PC-9 (cell line): ENCODE measurements around the gene GSTA3. TPM values are rescaled to one million over a fixed set of nuclear protein-coding genes. Genes with fewer than 3 reads are reported as not detected.

ENCODE experiments used
- BruUV-seq: library from RNA; stranded (reverse); fragments of 400-500 nt; replicated peaks from 2 replicates; lab custom pipeline; 2021; lab: Mats Ljungman, UMichigan
- CTCF ChIA-PET: fragments of 300-600 bp; sonication (Branson Sonifier 250); formaldehyde crosslinking; loops from one replicate; lab custom pipeline; 2022; ENCODE audit warnings: antibody characterized with exemption; lab: Charles Lee
- POLR2A ChIA-PET: fragments of 300-600 bp; sonication (Branson Sonifier 250); formaldehyde crosslinking; loops from one replicate; lab custom pipeline; 2022; ENCODE audit warnings: antibody characterized with exemption; ENCODE audit not compliant: unreplicated experiment; lab: Charles Lee
- DNase-seq, 2 experiments: peaks; one replicate each; pipeline versions ENCODE4 v3.0.0 to v3.0.0-alpha.2; 2015 to 2022; ENCODE audit warnings: mixed read lengths in 1 of 2
- H2AFZ ChIP-seq: fragments of 200-600 bp; sonication (generic); 2 replicates; pipeline ENCODE4 v1.8.1; 2017; ENCODE audit warnings: antibody characterized with exemption
- H3F3A ChIP-seq: fragments of 200-600 bp; sonication (generic); 2 replicates; pipeline ENCODE4 v1.8.1; 2017; ENCODE audit warnings: antibody characterized with exemption, mild to moderate bottlenecking, low read depth; ENCODE audit not compliant: insufficient read depth
- H3K27ac ChIP-seq: fragments of 200-600 bp; sonication (generic); 2 replicates; pipeline ENCODE4 v1.6.1; 2016; ENCODE audit warnings: mixed run types
- H3K27me3 ChIP-seq: fragments of 200-600 bp; sonication (generic); 2 replicates; pipeline ENCODE4 v1.6.1; 2016; ENCODE audit warnings: low read depth, mixed run types; ENCODE audit not compliant: insufficient read depth
- H3K36me3 ChIP-seq: fragments of 200-600 bp; sonication (generic); 2 replicates; pipeline ENCODE4 v1.6.1; 2016; ENCODE audit warnings: low read depth, mixed run types
- H3K4me1 ChIP-seq: fragments of 200-600 bp; sonication (generic); replicated peaks from 2 replicates; pipeline ENCODE4 v1.6.1; 2016; ENCODE audit warnings: mixed run types; ENCODE audit not compliant: insufficient read depth
- H3K4me2 ChIP-seq: fragments of 200-600 bp; sonication (generic); 2 replicates; pipeline ENCODE4 v1.6.1; 2017; ENCODE audit warnings: mixed run types
- H3K4me3 ChIP-seq: fragments of 200-600 bp; sonication (generic); 2 replicates; pipeline ENCODE4 v1.6.1; 2016; ENCODE audit warnings: mixed run types
- H3K79me2 ChIP-seq: fragments of 200-600 bp; sonication (generic); 2 replicates; pipeline ENCODE4 v1.6.1; 2017; ENCODE audit warnings: low read depth, mixed run types
- H3K9me2 ChIP-seq: fragments of 200-600 bp; sonication (generic); 2 replicates; pipeline ENCODE4 v1.8.1; 2017; ENCODE audit warnings: mild to moderate bottlenecking; ENCODE audit not compliant: insufficient read depth
- H3K9me3 ChIP-seq: fragments of 200-600 bp; sonication (generic); 2 replicates; pipeline ENCODE4 v1.8.1; 2016; ENCODE audit warnings: low read depth; ENCODE audit not compliant: insufficient read depth
- H4K20me1 ChIP-seq: fragments of 200-600 bp; sonication (generic); 2 replicates; pipeline ENCODE4 v1.8.1; 2017; ENCODE audit not compliant: insufficient read depth
- CTCF ChIP-seq: fragments of 200-600 bp; sonication (generic); conservative IDR thresholded peaks from 2 replicates; pipeline ENCODE4 v1.6.1; 2017; ENCODE audit warnings: mixed run types, antibody characterized with exemption, mild to moderate bottlenecking, moderate library complexity
- EZH2 ChIP-seq: fragments of 200-600 bp; sonication (generic); IDR thresholded peaks from 2 replicates; pipeline ENCODE4 v1.8.0; 2017; ENCODE audit warnings: antibody characterized with exemption, low read depth
- intact Hi-C: fragments of 100-400 bp; cut with micrococcal nuclease; formaldehyde crosslinking; loops from one replicate; pipeline ENCODE4 v1.10.0; 2022; ENCODE audit not compliant: unreplicated experiment
- total RNA-seq: library from RNA; stranded (reverse); gene quantifications from 2 replicates; pipeline ENCODE4 v1.2.3, GENCODE V29; 2021

The GSTA3 gene
- total RNA-seq, 1 experiment from 2014 or later = not detected

GRCh38 chr6:52881662-52881995 is 27.9 kb downstream of the GSTA3 start:
- no TSS peak for BruUV-seq
- H4K20me1 ChIP-seq = no peaks in the 10 kb centered on the region
- H3K27me3 ChIP-seq = no peaks in the 10 kb centered on the region
- peak overlapping the region; percentile 55; the same call in 1 of the 2 replicates for H3K4me3 ChIP-seq
- H2AFZ ChIP-seq = peak overlapping the region; percentile 87; the same call in 1 of the 2 replicates
- intact Hi-C loops = loop anchor here (5.0 kb wide), 1 partner anchor 44 kb away; no protein-coding TSS in a partner anchor
- no peaks in the 10 kb centered on the region for H3K9me2 ChIP-seq
- CTCF ChIA-PET = interaction anchor here (0.6 kb wide), 2 partner anchors 9 to 207 kb away, joined by 7 to 10 read pairs; no protein-coding TSS in a partner anchor
- TF ChIP-seq CTCF = no peak
- TF ChIP-seq EZH2 = no peak
- no peaks in the 10 kb centered on the region for H3K9me3 ChIP-seq
- DNase-seq = no peak
- H3K4me1 ChIP-seq = peaks cover 12% of the 10 kb centered on the region
- POLR2A ChIA-PET = no interaction called here
- H3K27ac ChIP-seq = no peak overlapping the region
- H3K36me3 ChIP-seq = no peaks in the 10 kb centered on the region
- H3K79me2 ChIP-seq = no peaks in the 10 kb centered on the region
- H3K4me2 ChIP-seq = peak overlapping the region; percentile 83
- no peaks in the 10 kb centered on the region for H3F3A ChIP-seq

GRCh38 chr6:52877786-52878185 is 31.7 kb downstream of the GSTA3 start:
- Histone ChIP-seq H3K4me1 (peaks cover 15% of the 10 kb centered on the region), H4K20me1 (no peaks in the 10 kb centered on the region; the same call in 1 of the 2 replicates), H3K36me3 (no peaks in the 10 kb centered on the region), H3K4me2 (no peak overlapping the region), H3K27me3 (no peaks in the 10 kb centered on the region; the same call in 1 of the 2 replicates), H2AFZ (no peak overlapping the region), H3K9me2 (no peaks in the 10 kb centered on the region), H3K9me3 (no peaks in the 10 kb centered on the region), H3K27ac (no peak overlapping the region), H3F3A (no peaks in the 10 kb centered on the region), H3K4me3 (no peak overlapping the region), H3K79me2 (no peaks in the 10 kb centered on the region)
- ChIA-PET POLR2A (no interaction called here), CTCF (interaction anchor here (0.6 kb wide), 1 partner anchor 839 kb away, joined by 3 read pairs; no protein-coding TSS in a partner anchor)
- DNase-seq = no peak
- TF ChIP-seq EZH2 = no peak
- intact Hi-C loops = no loop called here
- no TSS peak for BruUV-seq

- Histone ChIP-seq H3F3A (no peaks in the 10 kb centered on the region), H3K9me2 (no peaks in the 10 kb centered on the region), H3K9me3 (no peaks in the 10 kb centered on the region), H3K36me3 (no peaks in the 10 kb centered on the region), H3K27ac (no peak overlapping the region), H3K27me3 (no peaks in the 10 kb centered on the region; the same call in 1 of the 2 replicates), H4K20me1 (no peaks in the 10 kb centered on the region; the same call in 1 of the 2 replicates), H2AFZ (no peak overlapping the region), H3K79me2 (no peaks in the 10 kb centered on the region), H3K4me2 (no peak overlapping the region), H3K4me1 (peaks cover 15% of the 10 kb centered on the region), H3K4me3 (no peak overlapping the region)
- POLR2A ChIA-PET = no interaction called here
- DNase-seq = peak in 1 of 2 experiments; percentile 43
- TF ChIP-seq CTCF (no peak), EZH2 (no peak)
- intact Hi-C loops = no loop called here
- BruUV-seq = no TSS peak
- CTCF ChIA-PET = interaction anchor here (0.6 kb wide), 1 partner anchor 840 kb away, joined by 3 read pairs; no protein-coding TSS in a partner anchor
Measured at GRCh38 chr6:52877168-52877567, 32.3 kb downstream of the GSTA3 start.
